ENCODE measurements around the gene KITLG. TPM values are rescaled to one million over a fixed set of nuclear protein-coding genes. Genes with fewer than 3 reads are reported as not detected.

KITLG gene

DNA sequence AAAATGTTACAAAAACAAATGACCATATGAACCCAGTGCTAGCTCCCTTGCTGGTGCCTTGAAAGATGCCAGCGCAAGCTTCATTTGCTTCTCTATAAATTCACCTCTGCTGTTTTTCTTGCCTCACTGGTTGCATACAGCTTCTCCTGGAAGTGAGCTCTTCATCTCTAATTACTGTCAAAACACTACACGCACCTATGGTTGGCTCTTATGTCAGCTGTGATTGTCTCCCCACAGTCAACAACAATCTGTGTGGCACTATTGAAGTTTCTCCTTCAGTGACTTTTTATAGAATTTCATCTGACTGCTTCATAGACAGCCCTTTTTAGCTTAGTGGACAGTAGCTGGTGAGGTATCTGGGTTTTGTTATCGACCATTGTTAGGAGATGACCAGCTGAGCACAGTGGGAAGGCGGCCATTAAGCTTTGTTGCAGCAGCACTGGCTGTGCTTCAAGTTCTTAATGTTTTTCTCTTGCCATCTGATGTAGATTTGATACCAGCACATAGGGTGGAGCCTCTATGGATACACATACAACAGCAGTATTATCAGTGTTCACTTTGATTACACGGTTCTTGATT, 131.8 kb downstream of the KITLG start:
- no CpG with 5 or more reads among the region's 5 CpGs for WGBS, 2 donors (ENCODE audit: extremely low coverage in 2 of 2, insufficient read length in 2 of 2, insufficient replicate concordance in 1 of 2)
- Histone ChIP-seq H3K18ac (ENCODE audit: low read length) (no peak overlapping the region), H3K27ac (replicated peaks; ENCODE audit: low read length) (no peak overlapping the region), H2BK120ac (ENCODE audit: low read depth, low read length) (no peak overlapping the region), H3K9ac (ENCODE audit: low read depth, low read length, poor library complexity) (no peak overlapping the region), H3K4me3 (ENCODE audit: low read length in 2 of 2) (no peak overlapping the region), H2AK5ac (ENCODE audit: low read depth, low read length) (no peak overlapping the region), H4K91ac (ENCODE audit: low read depth, low read length, poor library complexity) (no peak overlapping the region), H3K4ac (ENCODE audit: low read length) (no peak overlapping the region), H3K4me2 (ENCODE audit: insufficient read depth, low read length, poor library complexity, severe bottlenecking) (no peak overlapping the region), H2BK12ac (ENCODE audit: low read length) (no peak overlapping the region), H3K36me3 (replicated peaks in 1 of 2; ENCODE audit: control insufficient read depth in 2 of 2, insufficient read depth in 2 of 2, low read length in 2 of 2) (no peaks in the 10 kb centered on the region), H4K8ac (ENCODE audit: low read depth, low read length) (no peak overlapping the region), H3K14ac (ENCODE audit: low read length) (no peak overlapping the region), H2BK15ac (ENCODE audit: low read length) (no peak overlapping the region), H3K4me1 (ENCODE audit: control insufficient read depth in 2 of 2, insufficient read depth in 1 of 2, low read depth in 1 of 2, low read length in 2 of 2) (peaks cover 4 to 6% of the 10 kb centered on the region in 2 donors), H2BK5ac (ENCODE audit: low read length) (no peak overlapping the region), H3K23ac (ENCODE audit: low read depth, low read length, poor library complexity) (no peak overlapping the region), H3K27me3 (ENCODE audit: control insufficient read depth in 3 of 3, insufficient read depth in 3 of 3, low read depth in 1 of 3, low read length in 3 of 3) (no peaks in the 10 kb centered on the region), H3K9me3 (replicated peaks in 1 of 2; ENCODE audit: control insufficient read depth in 2 of 2, insufficient read depth in 1 of 2, low read depth in 1 of 2, low read length in 2 of 2) (no peaks in the 10 kb centered on the region), H3K79me1 (ENCODE audit: low read depth, low read length) (no peaks in the 10 kb centered on the region), H2AFZ (ENCODE audit: low read length) (peak overlapping the region; percentile 90)
- no peak for DNase-seq (ENCODE audit: low spot score)

DNA sequence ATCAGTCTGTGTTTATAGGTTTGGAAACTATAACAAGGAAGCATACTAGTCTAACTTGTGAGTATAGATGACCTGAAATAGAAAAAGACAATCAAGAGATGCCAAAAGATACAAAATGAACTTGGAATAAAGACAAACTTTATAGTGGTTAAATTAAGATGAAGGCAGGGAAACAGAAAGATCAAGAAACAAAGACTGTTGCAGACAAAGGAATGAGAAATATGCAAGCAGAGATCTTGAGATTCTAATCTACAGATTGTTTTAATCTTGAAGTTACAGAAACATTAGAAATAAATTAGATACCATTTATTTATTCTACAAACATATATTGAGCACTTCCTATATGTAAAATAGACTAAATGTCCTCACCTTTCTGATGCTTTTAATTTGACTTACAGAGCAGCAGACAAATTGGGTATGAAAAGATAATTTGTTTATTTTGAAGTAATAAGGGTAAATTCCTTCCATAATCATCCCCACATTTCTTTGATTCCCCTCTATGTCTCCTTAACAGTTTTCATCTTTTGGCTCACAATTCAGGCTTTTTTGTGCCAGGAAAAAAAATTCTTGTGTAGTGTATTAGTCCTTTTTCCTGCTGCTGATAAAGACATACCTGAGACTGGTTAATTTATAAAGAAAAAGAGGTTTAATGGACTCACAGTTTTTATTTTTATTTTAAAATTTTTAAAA, 134.4 kb downstream of the KITLG start:
- Histone ChIP-seq H3K27me3 (ENCODE audit: control insufficient read depth in 3 of 3, insufficient read depth in 3 of 3, low read depth in 1 of 3, low read length in 3 of 3) (no peaks in the 10 kb centered on the region), H3K9ac (ENCODE audit: low read depth, low read length, poor library complexity) (no peak overlapping the region), H3K79me1 (ENCODE audit: low read depth, low read length) (no peaks in the 10 kb centered on the region), H4K91ac (ENCODE audit: low read depth, low read length, poor library complexity) (no peak overlapping the region), H3K9me3 (replicated peaks in 1 of 2; ENCODE audit: control insufficient read depth in 2 of 2, insufficient read depth in 1 of 2, low read depth in 1 of 2, low read length in 2 of 2) (no peaks in the 10 kb centered on the region), H2AK5ac (ENCODE audit: low read depth, low read length) (no peak overlapping the region), H3K4me3 (ENCODE audit: low read length in 2 of 2) (no peak overlapping the region), H2BK12ac (ENCODE audit: low read length) (no peak overlapping the region), H2AFZ (ENCODE audit: low read length) (peak overlapping the region; percentile 15), H3K23ac (ENCODE audit: low read depth, low read length, poor library complexity) (no peak overlapping the region), H3K4ac (ENCODE audit: low read length) (no peak overlapping the region), H4K8ac (ENCODE audit: low read depth, low read length) (no peak overlapping the region), H3K18ac (ENCODE audit: low read length) (no peak overlapping the region), H2BK15ac (ENCODE audit: low read length) (no peak overlapping the region), H3K36me3 (replicated peaks in 1 of 2; ENCODE audit: control insufficient read depth in 2 of 2, insufficient read depth in 2 of 2, low read length in 2 of 2) (no peaks in the 10 kb centered on the region), H2BK5ac (ENCODE audit: low read length) (no peak overlapping the region), H3K4me2 (ENCODE audit: insufficient read depth, low read length, poor library complexity, severe bottlenecking) (no peak overlapping the region), H3K27ac (replicated peaks; ENCODE audit: low read length) (no peak overlapping the region), H3K4me1 (ENCODE audit: control insufficient read depth in 2 of 2, insufficient read depth in 1 of 2, low read depth in 1 of 2, low read length in 2 of 2) (peaks cover 4 to 6% of the 10 kb centered on the region in 2 donors), H3K14ac (ENCODE audit: low read length) (no peak overlapping the region), H2BK120ac (ENCODE audit: low read depth, low read length) (no peak overlapping the region)
- no peak for DNase-seq (ENCODE audit: low spot score)

DNA sequence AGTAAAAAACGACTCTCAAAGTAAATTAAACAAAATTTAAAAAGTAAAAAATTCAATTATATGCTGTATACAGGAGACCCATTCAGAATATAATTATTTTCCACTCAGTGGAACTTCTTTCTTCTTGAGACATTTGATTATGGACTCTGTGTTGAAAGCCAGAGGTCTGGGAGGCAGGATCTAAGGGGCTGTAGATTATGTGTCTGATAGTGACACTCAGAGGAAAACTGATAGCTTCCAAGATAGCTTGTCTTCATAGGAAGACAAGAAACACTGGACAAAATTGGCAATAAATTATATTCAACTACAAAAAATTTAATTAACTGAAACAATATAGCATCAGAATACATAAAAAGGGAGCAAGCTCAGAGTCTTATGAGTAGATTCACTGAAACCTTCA, 135.8 kb downstream of the KITLG start:
- Histone ChIP-seq H3K4me2 (ENCODE audit: insufficient read depth, low read length, poor library complexity, severe bottlenecking) (no peak overlapping the region), H3K14ac (ENCODE audit: low read length) (no peak overlapping the region), H2BK120ac (ENCODE audit: low read depth, low read length) (no peak overlapping the region), H3K4me3 (ENCODE audit: low read length in 2 of 2) (no peak overlapping the region), H3K4ac (ENCODE audit: low read length) (no peak overlapping the region), H3K9me3 (replicated peaks in 1 of 2; ENCODE audit: control insufficient read depth in 2 of 2, insufficient read depth in 1 of 2, low read depth in 1 of 2, low read length in 2 of 2) (no peaks in the 10 kb centered on the region), H3K9ac (ENCODE audit: low read depth, low read length, poor library complexity) (no peak overlapping the region), H4K8ac (ENCODE audit: low read depth, low read length) (no peak overlapping the region), H3K79me1 (ENCODE audit: low read depth, low read length) (no peaks in the 10 kb centered on the region), H3K27ac (replicated peaks; ENCODE audit: low read length) (no peak overlapping the region), H3K4me1 (ENCODE audit: control insufficient read depth in 2 of 2, insufficient read depth in 1 of 2, low read depth in 1 of 2, low read length in 2 of 2) (peaks cover 4 to 6% of the 10 kb centered on the region in 2 donors), H3K36me3 (replicated peaks in 1 of 2; ENCODE audit: control insufficient read depth in 2 of 2, insufficient read depth in 2 of 2, low read length in 2 of 2) (no peaks in the 10 kb centered on the region), H2AK5ac (ENCODE audit: low read depth, low read length) (no peak overlapping the region), H2BK5ac (ENCODE audit: low read length) (no peak overlapping the region), H2BK15ac (ENCODE audit: low read length) (no peak overlapping the region), H4K91ac (ENCODE audit: low read depth, low read length, poor library complexity) (no peak overlapping the region), H3K23ac (ENCODE audit: low read depth, low read length, poor library complexity) (no peak overlapping the region), H3K18ac (ENCODE audit: low read length) (no peak overlapping the region), H2BK12ac (ENCODE audit: low read length) (no peak overlapping the region), H3K27me3 (ENCODE audit: control insufficient read depth in 3 of 3, insufficient read depth in 3 of 3, low read depth in 1 of 3, low read length in 3 of 3) (no peaks in the 10 kb centered on the region), H2AFZ (ENCODE audit: low read length) (no peak overlapping the region)
- no peak for DNase-seq (ENCODE audit: low spot score)
- WGBS, 2 donors (ENCODE audit: extremely low coverage in 2 of 2, insufficient read length in 2 of 2, insufficient replicate concordance in 1 of 2), result no CpG with 5 or more reads among the region's 1 CpG

Small RNAs within 50 kb of the gene (small RNA-seq; reads per million reads assigned to genes)
- not detected for gene RNU1-117P (ENCODE audit: insufficient read depth)

Measured in neuronal stem cell (in vitro differentiated cells).